ENCODE results near the gene RWDD4.

DNA sequence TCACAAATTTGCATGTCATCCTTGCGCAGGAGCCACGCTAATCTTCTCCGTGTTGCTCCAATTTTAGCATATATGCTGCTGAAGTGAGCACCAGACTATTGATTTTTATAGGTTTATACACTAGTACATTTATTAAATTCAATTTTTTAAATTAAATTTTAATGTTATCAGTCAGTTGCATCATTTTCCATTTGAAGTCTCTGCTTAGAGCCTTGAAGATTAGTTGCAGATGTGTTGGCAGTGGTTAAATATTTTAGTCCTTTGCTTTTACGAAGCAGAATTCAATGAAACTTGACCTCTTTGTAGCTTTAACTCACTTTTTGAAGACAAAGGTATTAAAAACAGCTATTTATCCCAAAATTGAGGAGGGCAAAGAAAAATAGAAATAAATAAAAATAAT lies 16.6 kb upstream of the RWDD4 start:
- TF ChIP-seq FOXP1 (CRISPR knock-in tag; IDR thresholded peaks at IDR 0.05) (no peak), ARNT (IDR thresholded peaks at IDR 0.05) (no peak), TAF1 (IDR thresholded peaks at IDR 0.05; ENCODE audit: control insufficient read depth, extremely low read depth, insufficient read depth, low read length, severe bottlenecking) (no peak), MEF2A (IDR thresholded peaks at IDR 0.05; ENCODE audit: control insufficient read depth, low read depth, low read length) (no peak), PCBP1 (IDR thresholded peaks at IDR 0.05; ENCODE audit: low read depth, low read length, poor library complexity, severe bottlenecking) (no peak), HMG20A (CRISPR knock-in tag; conservative IDR thresholded peaks at IDR 0.05) (no peak), CTCF (IDR thresholded peaks at IDR 0.05 in 2 of 3, conservative IDR thresholded peaks at IDR 0.05 in 1 of 3; ENCODE audit: insufficient read depth in 2 of 3, low read depth in 1 of 3, low read length in 3 of 3) (no peak)
